GM10266 (cell line): ENCODE results near the gene RNF175.

Source experiments
- DNase-seq: peaks from one replicate; pipeline ENCODE4 v3.0.0; 2012; ENCODE audit errors: extremely low spot score
- CTCF ChIP-seq: IDR thresholded peaks from 2 replicates; pipeline ENCODE4 v1.5.1; 2012; ENCODE audit warnings: mild to moderate bottlenecking, low read depth; ENCODE audit not compliant: control insufficient read depth, insufficient read depth; ENCODE audit errors: missing control alignments

RNF175 gene

DNA sequence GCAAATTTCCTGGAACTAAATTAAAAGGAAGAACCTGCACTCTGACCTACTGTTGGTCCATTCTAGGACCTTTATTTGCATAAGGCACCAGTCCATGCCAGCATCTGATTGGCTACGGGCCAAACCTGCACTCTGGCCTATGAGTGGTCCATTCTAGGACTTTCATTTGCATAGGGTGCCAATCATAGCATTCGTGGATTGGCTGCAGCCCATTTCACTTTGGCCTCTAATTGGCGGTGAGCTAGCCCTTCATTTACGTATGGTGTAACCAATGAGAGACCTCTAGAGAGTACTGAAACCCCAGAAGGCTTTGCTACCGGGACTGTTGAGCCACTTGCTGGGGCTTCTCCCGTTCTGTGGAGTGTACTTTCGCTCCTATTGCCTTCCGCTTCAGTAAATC lies 6.1 kb upstream of the RNF175 start:
- peak; percentile 1 for DNase-seq
- no peak for TF ChIP-seq CTCF

- DNase-seq = no peak
- no peak for TF ChIP-seq CTCF
Measured at GRCh38 chr4:153764601-153765368, 5.0 kb upstream of the RNF175 start.

DNA sequence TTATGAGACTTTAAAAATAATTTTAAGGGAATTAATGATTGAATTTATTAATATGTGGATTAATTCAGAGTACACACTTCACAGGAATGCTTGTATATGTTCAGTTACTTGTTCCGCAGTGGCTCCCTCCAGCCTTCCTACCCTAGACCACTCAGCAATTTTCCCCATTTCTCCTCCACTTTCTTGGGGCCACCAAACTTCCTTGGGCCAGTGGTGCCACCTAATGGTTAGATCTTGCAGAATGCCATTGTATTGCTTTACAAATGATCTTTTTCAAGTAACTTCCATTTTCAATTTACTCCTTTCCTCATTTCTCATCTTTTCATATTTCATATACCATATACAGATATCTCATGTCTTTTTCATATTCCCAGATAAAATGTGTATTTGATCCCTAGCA lies 3.6 kb upstream of the RNF175 start:
- DNase-seq = no peak
- peak; percentile 31 for TF ChIP-seq CTCF

DNA sequence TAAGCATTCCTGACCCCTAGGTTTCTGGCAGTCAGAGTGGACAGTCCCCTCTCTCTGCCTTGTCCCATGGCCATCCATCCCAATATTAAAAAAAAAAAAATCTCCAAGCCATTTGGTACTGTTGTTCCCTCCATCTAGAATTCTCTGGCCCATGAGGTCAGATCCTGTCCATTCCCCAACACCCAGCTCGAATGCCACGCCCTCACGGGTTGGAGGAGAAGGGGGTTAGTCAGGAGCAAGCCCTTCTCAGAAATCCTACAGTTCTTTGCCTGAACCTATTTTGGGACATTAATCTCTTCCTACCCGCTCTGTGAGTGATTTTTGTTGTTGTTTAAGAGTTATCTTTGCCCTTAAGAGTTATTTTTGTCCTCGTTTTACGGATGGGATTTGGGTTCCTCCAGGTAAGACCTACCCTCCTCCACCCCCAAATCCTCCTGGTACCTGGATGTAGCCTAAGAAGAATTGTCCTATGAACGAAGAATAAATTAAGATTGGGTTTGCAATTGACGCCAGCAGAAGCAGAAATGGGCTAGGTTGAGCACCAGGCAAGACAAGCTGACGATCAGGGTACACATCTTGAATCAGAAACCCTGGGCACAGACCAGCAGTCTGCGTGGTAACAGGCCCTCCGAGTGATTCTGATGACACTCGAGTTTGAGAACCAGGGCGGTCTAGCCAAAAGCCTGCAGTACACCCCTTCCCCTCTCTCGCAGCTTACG lies 977 bp downstream of the RNF175 start:
- no peak for DNase-seq
- TF ChIP-seq CTCF = no peak

DNA sequence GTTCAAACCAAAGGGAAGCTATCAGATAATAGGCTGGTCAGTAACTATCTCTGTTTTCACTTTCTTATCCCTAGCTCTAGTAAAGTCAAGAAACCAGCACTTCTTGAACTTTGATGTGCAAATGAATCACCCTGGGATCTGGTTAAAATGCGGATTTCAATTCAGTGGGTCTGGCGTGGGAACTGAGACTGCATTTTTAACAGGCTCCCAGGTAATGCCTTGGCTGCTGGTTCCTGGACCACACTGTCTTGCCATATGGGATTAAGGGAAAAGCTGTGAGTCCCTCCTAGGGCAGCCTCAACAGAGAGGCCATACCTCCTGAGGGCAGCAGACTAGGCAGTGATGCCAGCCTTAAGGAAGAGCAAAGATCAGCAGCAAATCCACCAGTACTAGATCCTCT lies 1.7 kb downstream of the RNF175 start:
- no peak for TF ChIP-seq CTCF
- DNase-seq = no peak

GRCh38 chr4:153757407-153757806 lies 2.4 kb downstream of the RNF175 start:
- DNase-seq = no peak

More at GRCh38 chr4:153757407-153757806, 2.4 kb downstream of the RNF175 start:
- no peak for TF ChIP-seq CTCF
